DMS 273 (cell line): ENCODE measurements around the gene FBXW5.

Experiments
- DNase-seq: peaks from one replicate; lab custom pipeline; 2025; ENCODE audit not compliant: unreplicated experiment; lab: John Stamatoyannopoulos, UW

FBXW5 gene

GRCh38 chr9:136936645-136937170 lies 7.8 kb downstream of the FBXW5 start:
- no peak for DNase-seq

GRCh38 chr9:136935651-136936050 lies 8.9 kb downstream of the FBXW5 start:
- no peak for DNase-seq

- no peak for DNase-seq
Observed at GRCh38 chr9:136934277-136934676, 10.3 kb downstream of the FBXW5 start.

- DNase-seq = no peak
Observed at GRCh38 chr9:136931611-136932130, 12.9 kb downstream of the FBXW5 start.

DNA sequence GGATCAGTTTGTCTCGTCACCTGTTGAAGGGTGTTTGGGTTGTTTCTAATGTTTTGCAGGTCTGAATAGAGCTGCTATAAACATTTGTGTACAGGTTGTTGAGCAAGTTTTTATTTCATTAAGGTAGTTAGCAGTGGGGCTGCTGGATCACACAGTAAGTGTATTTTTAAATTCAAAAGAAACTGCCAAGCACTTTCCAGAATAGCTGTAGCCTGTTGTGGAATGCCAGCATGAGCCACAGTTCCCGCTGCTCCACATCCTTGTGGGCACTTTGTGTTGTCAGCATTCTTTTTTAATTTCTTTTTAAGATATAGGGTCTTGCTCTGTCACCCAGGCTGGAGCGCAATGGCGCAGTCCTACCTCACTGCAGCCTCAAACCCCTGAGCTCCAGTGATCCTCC lies 14.5 kb downstream of the FBXW5 start:
- no peak for DNase-seq

- DNase-seq = no peak
Observed at GRCh38 chr9:136928591-136928990, 15.9 kb downstream of the FBXW5 start.

DNA sequence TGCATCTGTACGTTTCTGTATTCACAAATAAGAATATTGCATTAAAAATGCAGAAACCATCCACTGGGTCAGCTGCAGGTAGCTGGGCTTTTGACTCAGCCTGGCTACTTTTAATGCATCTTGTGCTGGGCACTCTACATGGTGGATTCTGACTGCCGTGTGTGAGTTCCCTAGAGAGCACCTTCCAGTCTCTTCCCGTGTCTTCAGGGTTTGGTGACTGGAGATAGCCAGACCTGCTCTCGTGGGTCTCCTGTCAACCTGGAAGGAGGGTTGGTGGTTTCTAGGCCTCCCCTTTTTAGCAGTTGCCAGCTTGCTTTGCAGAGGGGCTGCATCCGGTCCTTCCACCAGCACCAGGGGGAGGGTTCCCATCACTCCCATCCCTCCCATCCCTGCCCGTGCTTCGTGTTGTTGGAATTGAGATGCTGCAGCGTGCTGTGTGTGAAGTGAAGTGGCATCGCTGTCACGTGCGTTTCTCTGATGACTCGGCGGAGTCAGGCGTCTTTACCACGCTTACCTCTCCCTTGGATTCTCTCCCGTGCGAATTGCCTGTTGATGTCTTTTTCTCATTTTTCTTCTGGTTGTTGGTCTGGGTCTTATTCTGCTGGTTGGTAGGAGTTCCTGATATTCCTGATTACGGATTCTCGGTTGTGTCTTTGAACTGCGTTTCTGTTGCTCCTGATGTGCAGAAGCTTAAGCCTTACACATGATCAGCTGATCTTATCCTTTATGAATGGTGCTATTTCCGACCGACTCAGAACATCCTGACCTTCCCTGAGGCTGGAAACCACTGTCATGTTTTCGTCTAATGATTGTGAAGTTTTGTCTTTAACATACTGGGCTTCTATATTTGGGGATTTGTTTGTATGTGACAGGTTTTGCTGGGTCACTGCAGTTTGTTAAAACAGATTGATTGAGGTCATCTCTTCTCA lies 16.9 kb downstream of the FBXW5 start:
- no peak for DNase-seq

- DNase-seq = no peak
Observed at GRCh38 chr9:136926749-136927148, 17.8 kb downstream of the FBXW5 start.

- DNase-seq = no peak
Observed at GRCh38 chr9:136926154-136926704, 18.3 kb downstream of the FBXW5 start.

- DNase-seq = no peak
Observed at GRCh38 chr9:136925414-136926153, 19.0 kb downstream of the FBXW5 start.

- no peak for DNase-seq
Observed at GRCh38 chr9:136923881-136924280, 20.7 kb downstream of the FBXW5 start.

DNA sequence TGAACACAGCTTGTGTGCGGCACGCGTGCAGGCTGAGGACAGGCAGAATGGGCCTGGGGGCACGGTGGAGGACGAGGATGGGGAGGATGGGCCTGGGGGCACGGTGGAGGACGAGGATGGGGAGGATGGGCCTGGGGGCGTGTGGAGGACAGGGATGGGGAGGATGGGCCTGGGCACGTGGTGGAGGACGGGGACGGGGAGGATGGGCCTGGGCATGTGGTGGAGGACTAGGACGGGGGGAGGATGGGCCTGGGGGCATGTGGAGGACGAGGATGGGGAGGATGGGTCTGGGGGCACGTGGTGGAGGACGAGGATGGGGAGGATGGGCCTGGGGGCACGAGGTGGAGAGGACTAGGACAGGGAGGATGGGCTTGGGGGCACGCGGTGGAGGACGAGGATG lies 22.0 kb downstream of the FBXW5 start:
- DNase-seq = no peak

DNA sequence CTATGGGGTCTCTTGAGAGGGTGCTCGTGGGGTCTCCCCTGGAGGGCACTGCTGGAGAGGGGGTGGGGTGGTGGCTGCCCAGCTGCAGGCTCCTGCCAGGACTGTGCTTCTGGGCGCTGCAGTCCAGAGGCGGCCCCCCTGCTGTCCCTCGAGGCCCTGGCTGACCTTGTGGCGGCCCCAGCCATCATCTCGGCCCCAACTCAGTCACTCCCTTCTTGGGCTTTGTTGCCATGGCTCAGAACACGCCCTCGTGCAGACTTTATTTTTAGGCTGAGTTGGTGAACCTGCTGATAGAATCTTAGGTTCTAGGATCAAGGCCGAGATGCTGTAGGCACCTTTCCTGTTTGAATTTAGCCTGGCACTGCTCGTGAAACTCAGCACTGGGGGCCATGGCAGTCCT lies 22.8 kb downstream of the FBXW5 start:
- no peak for DNase-seq

DNA sequence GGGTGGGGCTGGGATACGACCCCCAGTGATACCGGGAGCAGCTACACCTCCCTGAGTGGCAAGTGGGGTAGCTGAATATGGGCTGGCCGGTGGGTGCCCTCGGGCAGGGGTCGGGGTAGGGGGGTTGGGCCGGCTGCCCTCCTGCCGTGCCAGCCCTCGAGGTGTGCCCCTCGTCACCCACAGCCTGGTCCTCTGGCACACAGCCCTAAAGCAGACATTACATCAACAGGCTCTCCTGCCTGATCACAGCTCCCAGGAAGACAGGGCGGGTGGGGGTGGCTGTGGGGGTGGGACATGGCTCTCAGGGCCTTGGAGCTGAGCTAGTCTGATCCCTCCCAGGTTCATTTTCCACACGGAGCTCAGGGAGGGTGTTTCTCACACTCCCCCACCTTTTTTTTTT lies 23.2 kb downstream of the FBXW5 start:
- no peak for DNase-seq

- DNase-seq = no peak
Observed at GRCh38 chr9:136920734-136921231, 23.8 kb downstream of the FBXW5 start.

DNA sequence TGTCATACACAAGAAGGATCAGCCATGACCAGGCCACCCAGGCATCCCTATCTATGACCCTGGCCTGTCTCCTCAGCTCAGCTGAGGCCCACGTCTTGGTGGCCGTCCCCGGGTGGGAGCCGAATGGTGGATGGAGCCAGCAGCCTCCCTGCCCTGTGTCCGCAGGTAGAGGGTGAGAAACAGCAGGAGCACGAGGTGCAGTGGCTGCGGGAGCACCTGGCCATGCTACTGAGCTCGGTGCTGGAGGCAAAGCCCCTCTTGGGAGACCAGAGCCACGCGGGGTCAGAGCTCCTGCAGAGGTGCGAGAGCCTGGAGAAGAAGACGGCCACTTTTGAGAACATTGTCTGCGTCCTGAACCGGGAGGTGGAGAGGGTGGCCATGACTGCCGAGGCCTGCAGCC lies 24.5 kb downstream of the FBXW5 start:
- no peak for DNase-seq

DNA sequence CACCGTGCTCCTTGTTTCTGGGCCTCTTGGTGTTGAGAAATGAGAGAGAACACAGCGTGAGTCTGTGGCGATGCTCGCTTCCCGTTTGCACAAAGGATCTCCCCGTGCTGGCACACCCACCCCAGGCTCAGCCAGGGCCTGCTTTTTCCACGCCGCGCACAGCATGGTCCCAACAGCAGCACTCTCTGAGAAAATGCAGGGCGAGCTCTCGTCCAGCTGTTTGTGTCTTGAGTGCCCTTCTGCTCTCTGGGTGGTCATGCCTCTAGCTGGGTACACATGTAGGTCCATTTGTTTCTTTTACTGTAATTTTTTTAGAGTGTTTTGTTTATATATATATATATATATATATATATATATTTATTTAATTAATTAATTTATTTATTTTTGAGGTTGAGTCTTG lies 26.6 kb downstream of the FBXW5 start:
- DNase-seq = no peak

DNA sequence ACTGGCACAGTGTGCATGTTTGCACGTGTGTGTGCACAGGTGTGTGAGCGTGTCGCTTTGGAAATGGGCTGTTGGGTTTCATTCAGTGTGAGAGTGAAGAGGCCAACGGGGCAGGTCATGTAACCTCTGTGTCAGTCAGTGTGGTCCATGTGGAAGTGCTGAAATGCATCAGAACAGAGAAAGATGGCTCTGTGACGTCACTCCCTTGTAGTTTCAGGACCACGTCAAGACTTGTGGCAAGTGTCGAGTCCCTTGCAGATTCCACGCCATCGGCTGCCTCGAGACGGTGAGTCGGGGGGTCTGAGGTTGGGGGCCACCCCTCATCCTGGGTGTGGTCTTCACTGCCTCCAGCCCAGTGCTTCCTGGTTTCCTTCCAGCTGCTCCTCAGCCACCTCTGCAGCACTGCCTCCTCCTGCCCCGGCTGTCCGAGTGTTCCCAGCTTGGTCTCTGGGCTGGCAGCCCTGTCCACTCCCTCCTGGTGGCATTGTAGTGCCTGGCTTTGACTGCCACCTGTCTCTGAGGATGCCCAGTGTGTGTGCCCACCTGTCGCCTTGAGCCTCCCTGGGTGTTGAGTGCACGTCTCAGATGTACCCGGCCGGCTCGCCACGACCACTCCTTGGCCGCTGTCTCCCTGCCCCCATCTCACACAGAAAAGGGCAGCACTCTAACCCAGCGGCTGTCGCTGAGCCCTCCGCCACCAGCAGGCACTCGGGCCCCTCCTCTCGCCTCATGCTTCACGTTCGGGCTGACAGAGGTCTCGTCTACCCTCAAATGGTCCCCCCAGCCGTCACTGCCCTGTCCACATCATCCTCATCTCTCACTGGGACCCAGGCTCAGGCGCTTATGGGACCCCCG lies 28.0 kb downstream of the FBXW5 start:
- DNase-seq = no peak

GRCh38 chr9:136915632-136916329 lies 28.8 kb downstream of the FBXW5 start:
- DNase-seq = no peak
